Dermis blood vessel endothelial cell (primary cell): ENCODE measurements around the gene VPS26C. TPM values are rescaled to one million over a fixed set of nuclear protein-coding genes. Genes with fewer than 3 reads are reported as not detected.

ENCODE experiments used
- DNase-seq: peaks from one replicate; pipeline ENCODE4 v3.0.0; 2010
- total RNA-seq: library from RNA; depleted of rRNA; stranded (reverse); fragments of >200 nt; gene quantifications from 2 replicates; pipeline ENCODE4 v1.2.3, GENCODE V29; 2014

Gene VPS26C
- total RNA-seq, 1 donor from 2014 or later = 115 TPM

GRCh38 chr21:37263827-37264600 is 3.1 kb downstream of the VPS26C start:
- no peak for DNase-seq

GRCh38 chr21:37259426-37259825 is 7.7 kb downstream of the VPS26C start:
- DNase-seq = no peak

GRCh38 chr21:37257967-37258877 is 8.9 kb downstream of the VPS26C start:
- DNase-seq = peak; percentile 64

GRCh38 chr21:37257511-37257966 is 9.6 kb downstream of the VPS26C start:
- DNase-seq = peak; percentile 54

- no peak for DNase-seq
Measured at GRCh38 chr21:37253991-37254390, 13.1 kb downstream of the VPS26C start.

GRCh38 chr21:37251294-37251634 is 15.9 kb downstream of the VPS26C start:
- DNase-seq = no peak

GRCh38 chr21:37249112-37249904 is 17.8 kb downstream of the VPS26C start:
- DNase-seq = no peak

- no peak for DNase-seq
Measured at GRCh38 chr21:37248298-37248697, 18.8 kb downstream of the VPS26C start.

GRCh38 chr21:37245151-37245550 is 22.0 kb downstream of the VPS26C start:
- DNase-seq = no peak

GRCh38 chr21:37244501-37245095 is 22.5 kb downstream of the VPS26C start:
- DNase-seq = no peak

- DNase-seq = no peak
Measured at GRCh38 chr21:37243961-37244360, 23.2 kb downstream of the VPS26C start.

- DNase-seq = no peak
Measured at GRCh38 chr21:37241426-37241825, 25.7 kb downstream of the VPS26C start.

- DNase-seq = no peak
Measured at GRCh38 chr21:37240978-37241377, 26.2 kb downstream of the VPS26C start.

- peak; percentile 66 for DNase-seq
Measured at GRCh38 chr21:37237764-37238163, 29.4 kb downstream of the VPS26C start.

GRCh38 chr21:37237346-37237745 is 29.8 kb downstream of the VPS26C start:
- DNase-seq = peak; percentile 6

GRCh38 chr21:37233551-37234146 is 33.5 kb downstream of the VPS26C start:
- DNase-seq = no peak

GRCh38 chr21:37232274-37233018 is 34.7 kb downstream of the VPS26C start:
- no peak for DNase-seq

- no peak for DNase-seq
Measured at GRCh38 chr21:37231671-37232070, 35.5 kb downstream of the VPS26C start.

- no peak for DNase-seq
Measured at GRCh38 chr21:37231249-37231645, 35.9 kb downstream of the VPS26C start.

GRCh38 chr21:37230632-37231248 is 36.4 kb downstream of the VPS26C start:
- no peak for DNase-seq

GRCh38 chr21:37228003-37228400 is 39.1 kb downstream of the VPS26C start:
- DNase-seq = no peak
